ENCODE data around the gene FSD2. TPM values are rescaled to one million over a fixed set of nuclear protein-coding genes. Genes with fewer than 3 reads are reported as not detected.

FSD2 gene
- total RNA-seq, 1 donor from 2014 or later: not detected

- Mint-ChIP-seq H3K4me3 (no peak overlapping the region), H3K4me1 (ENCODE audit: unreplicated experiment) (peaks cover 12% of the 10 kb centered on the region), H3K27ac (no peak overlapping the region), H3K36me3 (peaks cover 42% of the 10 kb centered on the region), H3K9me3 (peaks cover 5% of the 10 kb centered on the region), H3K27me3 (no peaks in the 10 kb centered on the region)
- TF ChIP-seq, protein P1, sequence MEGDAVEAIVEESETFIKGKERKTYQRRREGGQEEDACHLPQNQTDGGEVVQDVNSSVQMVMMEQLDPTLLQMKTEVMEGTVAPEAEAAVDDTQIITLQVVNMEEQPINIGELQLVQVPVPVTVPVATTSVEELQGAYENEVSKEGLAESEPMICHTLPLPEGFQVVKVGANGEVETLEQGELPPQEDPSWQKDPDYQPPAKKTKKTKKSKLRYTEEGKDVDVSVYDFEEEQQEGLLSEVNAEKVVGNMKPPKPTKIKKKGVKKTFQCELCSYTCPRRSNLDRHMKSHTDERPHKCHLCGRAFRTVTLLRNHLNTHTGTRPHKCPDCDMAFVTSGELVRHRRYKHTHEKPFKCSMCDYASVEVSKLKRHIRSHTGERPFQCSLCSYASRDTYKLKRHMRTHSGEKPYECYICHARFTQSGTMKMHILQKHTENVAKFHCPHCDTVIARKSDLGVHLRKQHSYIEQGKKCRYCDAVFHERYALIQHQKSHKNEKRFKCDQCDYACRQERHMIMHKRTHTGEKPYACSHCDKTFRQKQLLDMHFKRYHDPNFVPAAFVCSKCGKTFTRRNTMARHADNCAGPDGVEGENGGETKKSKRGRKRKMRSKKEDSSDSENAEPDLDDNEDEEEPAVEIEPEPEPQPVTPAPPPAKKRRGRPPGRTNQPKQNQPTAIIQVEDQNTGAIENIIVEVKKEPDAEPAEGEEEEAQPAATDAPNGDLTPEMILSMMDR (conservative IDR thresholded peaks at IDR 0.05): no peak
- DNase-seq (ENCODE audit: extremely low spot score, unreplicated experiment): no peak
Observed at GRCh38 chr15:82835391-82835917, 29.6 kb upstream of the FSD2 start.

GRCh38 chr15:82833362-82833682 is 27.5 kb upstream of the FSD2 start:
- Mint-ChIP-seq H3K9me3 (peaks cover 5% of the 10 kb centered on the region), H3K4me1 (ENCODE audit: unreplicated experiment) (peaks cover 12% of the 10 kb centered on the region), H3K27me3 (no peaks in the 10 kb centered on the region), H3K27ac (peak overlapping the region; percentile 88), H3K36me3 (peaks cover 50% of the 10 kb centered on the region), H3K4me3 (peak overlapping the region; percentile 60)
- TF ChIP-seq, protein P1 (conservative IDR thresholded peaks at IDR 0.05): no peak
- DNase-seq (ENCODE audit: extremely low spot score, unreplicated experiment): no peak

DNA sequence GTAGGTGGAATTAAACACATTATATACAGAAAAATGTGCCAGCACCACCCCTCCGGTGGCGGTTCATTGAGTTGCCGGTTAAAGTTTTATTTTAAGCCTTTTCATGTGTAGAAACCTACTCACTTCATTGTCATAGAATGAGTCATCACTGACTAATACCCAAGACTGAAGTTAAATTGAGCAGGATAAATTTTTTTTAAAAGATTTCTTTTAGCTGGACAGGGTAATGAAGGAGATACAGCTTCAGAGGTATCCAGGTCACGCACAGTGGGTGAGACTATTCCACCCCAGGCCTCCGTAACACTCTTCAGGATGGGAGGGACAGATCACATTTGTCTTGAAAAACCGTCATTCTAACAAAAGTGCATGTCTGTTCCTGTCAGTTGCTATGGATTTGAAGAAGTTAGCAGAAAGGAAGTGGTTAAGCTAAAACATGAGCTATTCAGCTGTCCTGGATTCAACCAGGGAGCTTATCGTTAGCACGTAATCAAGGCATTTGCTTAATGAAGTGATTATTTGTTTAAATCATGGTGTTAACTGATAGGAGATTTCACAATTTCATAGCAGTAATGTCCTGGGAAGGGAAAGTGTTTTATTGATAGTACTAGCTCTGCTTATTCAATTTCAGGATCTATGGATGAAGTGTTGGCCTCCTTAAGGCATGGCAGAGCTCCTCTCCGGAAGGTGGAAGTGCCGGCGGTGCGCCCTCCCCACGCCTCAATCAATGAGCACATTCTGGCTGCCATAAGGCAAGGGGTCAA is 26.9 kb upstream of the FSD2 start:
- Mint-ChIP-seq H3K4me1 (ENCODE audit: unreplicated experiment) (peaks cover 12% of the 10 kb centered on the region), H3K4me3 (peak overlapping the region; percentile 60), H3K9me3 (peaks cover under 1% of the 10 kb centered on the region), H3K27ac (peak overlapping the region; percentile 88), H3K36me3 (peaks cover 50% of the 10 kb centered on the region), H3K27me3 (no peaks in the 10 kb centered on the region)
- TF ChIP-seq, protein P1 (conservative IDR thresholded peaks at IDR 0.05): peak; percentile 37
- no peak for DNase-seq (ENCODE audit: extremely low spot score, unreplicated experiment)

DNA sequence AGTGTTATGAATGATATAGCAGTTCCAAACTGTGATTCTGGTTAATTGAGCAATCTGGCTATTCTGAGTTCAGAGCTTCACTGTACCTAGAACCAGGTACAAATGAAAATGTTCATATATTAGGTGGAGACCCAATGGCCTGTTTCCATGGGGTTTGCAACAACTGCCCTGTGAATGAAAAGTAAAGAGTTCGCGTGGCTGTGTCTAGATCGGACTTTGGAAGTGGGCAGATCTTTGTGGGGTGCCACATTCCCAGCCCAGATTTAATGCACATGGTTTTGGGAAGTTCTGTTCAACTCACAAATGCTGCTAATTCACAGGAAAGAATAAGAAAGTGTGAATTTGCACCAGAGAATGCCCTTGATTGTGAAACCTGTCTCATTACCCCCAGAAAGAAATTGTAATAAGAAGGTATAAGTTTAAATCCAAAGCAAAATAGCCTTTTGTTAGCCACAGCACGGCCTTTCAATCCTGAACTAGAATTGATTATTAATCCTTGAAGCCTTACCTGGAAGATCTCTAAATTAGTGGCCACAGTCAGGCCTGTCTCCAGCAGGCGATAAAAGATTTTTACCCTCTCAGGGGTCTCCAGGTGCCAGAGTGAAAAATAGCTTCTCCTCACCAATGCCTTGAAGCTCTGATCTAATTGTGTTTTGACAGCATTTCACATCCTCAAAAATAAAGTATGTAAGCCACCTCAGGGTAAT is 26.2 kb upstream of the FSD2 start:
- Mint-ChIP-seq H3K4me1 (ENCODE audit: unreplicated experiment) (peaks cover 12% of the 10 kb centered on the region), H3K9me3 (no peaks in the 10 kb centered on the region), H3K4me3 (peak overlapping the region; percentile 60), H3K27ac (peak overlapping the region; percentile 88), H3K27me3 (no peaks in the 10 kb centered on the region), H3K36me3 (peaks cover 47% of the 10 kb centered on the region)
- no peak for DNase-seq (ENCODE audit: extremely low spot score, unreplicated experiment)
- TF ChIP-seq, protein P1 (conservative IDR thresholded peaks at IDR 0.05): no peak

DNA sequence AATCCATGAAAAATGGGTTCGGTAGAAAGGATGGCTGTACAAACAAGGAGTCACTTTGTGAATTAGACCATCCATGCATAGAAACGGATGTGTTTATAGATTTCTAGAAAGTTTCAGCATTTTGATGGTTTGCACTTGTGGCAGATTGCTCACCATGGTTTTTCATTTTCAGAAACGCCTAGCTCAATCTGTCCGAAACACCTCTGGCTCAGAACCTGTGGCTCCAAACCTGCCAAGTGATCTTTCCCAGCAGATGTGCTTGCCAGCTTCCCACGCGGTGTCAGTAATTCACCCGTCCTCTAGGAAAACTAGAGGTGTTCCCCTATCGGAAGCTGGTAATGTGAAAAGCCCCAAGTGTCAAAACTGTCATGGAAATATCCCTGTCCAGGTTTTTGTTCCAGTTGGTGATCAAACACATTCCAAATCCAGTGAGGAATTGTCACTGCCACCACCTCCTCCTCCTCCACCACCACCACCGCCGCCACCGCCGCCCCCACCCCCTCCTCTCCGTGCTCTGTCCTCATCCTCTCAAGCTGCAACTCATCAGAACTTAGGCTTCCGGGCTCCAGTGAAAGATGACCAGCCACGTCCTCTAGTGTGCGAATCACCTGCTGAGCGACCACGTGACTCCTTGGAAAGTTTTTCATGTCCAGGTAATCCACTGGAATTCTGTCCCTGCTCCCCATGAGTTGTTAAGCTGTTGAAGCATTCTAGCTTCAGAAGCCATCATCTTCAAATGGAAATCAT is 24.7 kb upstream of the FSD2 start:
- peaks cover 12% of the 10 kb centered on the region for H3K4me1 Mint-ChIP-seq (ENCODE audit: unreplicated experiment)
- H3K4me3 Mint-ChIP-seq: no peak overlapping the region
- TF ChIP-seq, protein P1 (conservative IDR thresholded peaks at IDR 0.05): no peak

More for the DNA sequence above, 24.7 kb upstream of the FSD2 start:
- Mint-ChIP-seq H3K9me3 (no peaks in the 10 kb centered on the region), H3K36me3 (peaks cover 47% of the 10 kb centered on the region), H3K27me3 (no peaks in the 10 kb centered on the region), H3K27ac (no peak overlapping the region)
- DNase-seq (ENCODE audit: extremely low spot score, unreplicated experiment): no peak

All from type B pancreatic cell (in vitro differentiated cells).